Liver (tissue), 9 donors: ENCODE data around the gene UGT1A8. TPM values are rescaled to one million over a fixed set of nuclear protein-coding genes. Genes with fewer than 3 reads are reported as not detected.
"Not testable (repeated sequence)": the region's sequence is repeated elsewhere in the genome, so short reads cannot be mapped to it uniquely, and the experiment has no call there.

Experiments
- DNase-seq: peaks from one replicate; pipeline ENCODE4 v3.0.0-alpha.2; 2017; ENCODE audit warnings: low spot score
- H3K27ac ChIP-seq, 2 donors: one replicate each; pipeline ENCODE4 v1.7.0; 2013; ENCODE audit warnings: inconsistent platforms in 2 of 2, low read length in 2 of 2, control low read depth in 1 of 2, low read depth in 1 of 2, mild to moderate bottlenecking in 1 of 2
- H3K27me3 ChIP-seq, 4 donors: one replicate each; pipeline versions ENCODE4 v1.6.1 to v1.7.0; 2013; ENCODE audit warnings: low read length in 3 of 4, inconsistent platforms in 1 of 4, mild to moderate bottlenecking in 1 of 4, moderate library complexity in 1 of 4; ENCODE audit not compliant: control insufficient read depth in 4 of 4, insufficient read depth in 4 of 4
- H3K36me3 ChIP-seq, 4 donors: one replicate each; pipeline versions ENCODE4 v1.6.1 to v1.7.0; 2013; ENCODE audit warnings: low read length in 3 of 4, mild to moderate bottlenecking in 3 of 4, low read depth in 1 of 4, moderate library complexity in 1 of 4; ENCODE audit not compliant: control insufficient read depth in 4 of 4, insufficient read depth in 3 of 4
- H3K4me1 ChIP-seq, 4 donors: one replicate each; pipeline versions ENCODE4 v1.6.1 to v1.7.0; 2013; ENCODE audit warnings: low read length in 3 of 4, mild to moderate bottlenecking in 3 of 4, moderate library complexity in 1 of 4; ENCODE audit not compliant: control insufficient read depth in 4 of 4, insufficient read depth in 4 of 4
- H3K4me3 ChIP-seq, 3 donors: one replicate each; pipeline versions ENCODE4 v1.6.1 to v1.7.0; 2013; ENCODE audit warnings: low read length in 3 of 3, control low read depth in 1 of 3, low read depth in 1 of 3, mild to moderate bottlenecking in 1 of 3
- H3K9ac ChIP-seq, 2 donors: one replicate each; pipeline ENCODE4 v1.7.0; 2013; ENCODE audit warnings: low read length in 2 of 2, mild to moderate bottlenecking in 2 of 2, moderate library complexity in 2 of 2, control low read depth in 1 of 2, low read depth in 1 of 2
- H3K9me3 ChIP-seq, 4 donors: one replicate each; pipeline versions ENCODE4 v1.6.1 to v1.7.0; 2013; ENCODE audit warnings: low read length in 3 of 4; ENCODE audit not compliant: control insufficient read depth in 4 of 4
- ATF3 ChIP-seq: IDR thresholded peaks from 2 replicates; pipeline ENCODE4 v1.6.1; 2016; ENCODE audit warnings: antibody characterized with exemption
- CTCF ChIP-seq: fragments of 150-350 bp; IDR thresholded peaks from 2 replicates; pipeline ENCODE4 v1.5.1; 2017; ENCODE audit warnings: improper control_type of control experiment, low read depth, low read length; ENCODE audit not compliant: missing input control
- EGR1 ChIP-seq, 2 donors: IDR thresholded peaks; 2 replicates each; pipeline ENCODE4 v1.6.1; 2016 to 2018; ENCODE audit warnings: antibody characterized with exemption in 2 of 2, low read depth in 2 of 2
- FOXA1 ChIP-seq: IDR thresholded peaks from 2 replicates; pipeline ENCODE4 v1.6.1; 2016; ENCODE audit warnings: antibody characterized with exemption
- FOXA2 ChIP-seq: IDR thresholded peaks from 2 replicates; pipeline ENCODE4 v1.6.1; 2016; ENCODE audit warnings: antibody characterized with exemption
- GABPA ChIP-seq, 2 donors: IDR thresholded peaks in 1 of 2; conservative IDR thresholded peaks in 1 of 2; 2 replicates each; pipeline ENCODE4 v1.6.1; 2016; ENCODE audit warnings: antibody characterized with exemption in 2 of 2, mild to moderate bottlenecking in 1 of 2, moderate library complexity in 1 of 2
- HNF4A ChIP-seq, 2 donors: conservative IDR thresholded peaks; 2 replicates each; pipeline ENCODE4 v1.6.1; 2016; ENCODE audit warnings: antibody characterized with exemption in 2 of 2, mild to moderate bottlenecking in 2 of 2
- HNF4G ChIP-seq: IDR thresholded peaks from 2 replicates; pipeline ENCODE4 v1.6.1; 2016; ENCODE audit warnings: antibody characterized with exemption
- JUND ChIP-seq, 2 donors: IDR thresholded peaks; 2 replicates each; pipeline ENCODE4 v1.6.1; 2016; ENCODE audit warnings: antibody characterized with exemption in 2 of 2
- MAX ChIP-seq: IDR thresholded peaks from 2 replicates; pipeline ENCODE4 v1.6.1; 2016; ENCODE audit warnings: antibody characterized with exemption
- NR2F2 ChIP-seq: IDR thresholded peaks from 2 replicates; pipeline ENCODE4 v1.6.1; 2016; ENCODE audit warnings: antibody characterized with exemption
- RAD21 ChIP-seq, 2 donors: IDR thresholded peaks; 2 replicates each; pipeline ENCODE4 v1.6.1; 2016; ENCODE audit warnings: antibody characterized with exemption in 2 of 2, mild to moderate bottlenecking in 2 of 2
- REST ChIP-seq: IDR thresholded peaks from 2 replicates; pipeline ENCODE4 v1.6.1; 2016; ENCODE audit warnings: antibody characterized with exemption, mild to moderate bottlenecking
- RXRA ChIP-seq, 2 donors: IDR thresholded peaks; 2 replicates each; pipeline ENCODE4 v1.6.1; 2017 to 2018; ENCODE audit warnings: antibody characterized with exemption in 2 of 2, mild to moderate bottlenecking in 1 of 2
- SP1 ChIP-seq: IDR thresholded peaks from 2 replicates; pipeline ENCODE4 v1.6.1; 2018; ENCODE audit warnings: antibody characterized with exemption, mild to moderate bottlenecking
- TAF1 ChIP-seq: conservative IDR thresholded peaks from 2 replicates; pipeline ENCODE4 v1.6.1; 2016; ENCODE audit warnings: antibody characterized with exemption, mild to moderate bottlenecking
- YY1 ChIP-seq: IDR thresholded peaks from 2 replicates; pipeline ENCODE4 v1.6.1; 2016; ENCODE audit warnings: antibody characterized with exemption, mild to moderate bottlenecking
- ZBTB33 ChIP-seq: IDR thresholded peaks from 2 replicates; pipeline ENCODE4 v1.6.1; 2016; ENCODE audit warnings: antibody characterized with exemption
- WGBS: extraction: QIAGEN DNeasy Blood & Tissue Kit; methylation state at CpG from one replicate; pipeline ENCODE4 v1.1.7; 2013; 5-methylcytosine and 5-hydroxymethylcytosine counted together
- polyA plus RNA-seq, 2 donors: library from polyadenylated mRNA; stranded (reverse) in 1 of 2; unstranded in 1 of 2; fragments of 200-250 nt in 1 of 2; fragments of >200 nt in 1 of 2; fragmentation: Nextera tagmentation in 1 of 2; extraction: Ambion mirVana in 1 of 2; gene quantifications; one replicate each; pipeline versions ENCODE4 v1.2.1 to v1.2.3, GENCODE V29; 2013 to 2015
- total RNA-seq, 2 donors: library from RNA; depleted of rRNA; stranded (reverse); fragments of >200 nt; gene quantifications; one replicate each; pipeline ENCODE4 v1.2.3, GENCODE V29; 2014
- donor health status: healthy.
- donor health status: healthy.
- donor health status: healthy.
- donor health status: healthy.
- donor health status: healthy.

UGT1A8 gene
- total and polyA plus RNA-seq, 4 donors: 0.17 to 0.51 (median 0.48) TPM; not detected in 1

- DNase-seq: no peak
- H3K9ac ChIP-seq: no peak overlapping the region
- WGBS: 78% methylated on average over 4 of the region's 4 CpGs
- TF ChIP-seq HNF4A (conservative IDR thresholded peaks at IDR 0.05) (no peak), TAF1 (no peak), JUND (IDR thresholded peaks at IDR 0.05) (no peak), RXRA (IDR thresholded peaks at IDR 0.05) (no peak), HNF4G (no peak), SP1 (no peak), CTCF (no peak), REST (no peak), ATF3 (no peak), FOXA1 (no peak), EGR1 (IDR thresholded peaks at IDR 0.05; ENCODE audit: low read depth in 2 of 2) (no peak), YY1 (no peak), GABPA (IDR thresholded peaks at IDR 0.05 in 1 of 2, conservative IDR thresholded peaks at IDR 0.05 in 1 of 2) (no peak), NR2F2 (no peak), FOXA2 (no peak), RAD21 (IDR thresholded peaks at IDR 0.05) (no peak), MAX (no peak), ZBTB33 (no peak)
- H3K4me1 ChIP-seq: no peaks in the 10 kb centered on the region
- no peaks in the 10 kb centered on the region for H3K9me3 ChIP-seq
- no peak overlapping the region for H3K4me3 ChIP-seq
- H3K36me3 ChIP-seq: no peaks in the 10 kb centered on the region
- H3K27me3 ChIP-seq: no peaks in the 10 kb centered on the region
- H3K27ac ChIP-seq: no peak overlapping the region
Measured at GRCh38 chr2:233620204-233620603, 2.8 kb downstream of the UGT1A8 start.

GRCh38 chr2:233621863-233622262 lies 4.4 kb downstream of the UGT1A8 start:
- H3K4me3 ChIP-seq, H3K27ac ChIP-seq, H3K4me1 ChIP-seq, DNase-seq, H3K36me3 ChIP-seq, H3K9ac ChIP-seq, H3K9me3 ChIP-seq, H3K27me3 ChIP-seq: not testable (repeated sequence)
- 92% methylated on average over 5 of the region's 5 CpGs for WGBS
